GM12801 (cell line): Measurements from ENCODE around the gene KDM3A.

Source experiments
- CTCF ChIP-seq: IDR thresholded peaks from one replicate; pipeline ENCODE4 v1.5.1; 2011; ENCODE audit warnings: control low read depth; ENCODE audit not compliant: insufficient read length; ENCODE audit errors: extremely low read depth

Gene KDM3A

DNA sequence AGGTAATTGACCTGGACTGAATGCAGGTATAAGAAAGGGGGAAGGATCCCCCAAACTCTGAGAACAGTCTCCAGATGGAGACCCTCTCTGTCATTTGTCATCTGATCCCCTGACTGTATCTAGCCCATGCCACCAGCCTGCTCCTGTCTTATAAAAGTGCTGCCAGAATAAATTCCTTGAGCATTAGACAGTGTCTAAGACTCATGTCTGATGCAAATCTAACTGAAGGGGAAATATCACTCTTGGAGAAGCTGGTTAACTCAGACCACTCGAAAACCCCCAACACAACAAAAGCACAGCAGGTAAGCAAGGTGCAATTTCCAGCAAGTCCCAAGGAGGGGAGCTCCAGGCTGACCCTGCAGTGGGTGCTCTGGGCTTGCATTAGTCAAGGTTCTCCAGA is 40.9 kb upstream of the KDM3A start:
- no peak for TF ChIP-seq CTCF

- no peak for TF ChIP-seq CTCF
These were observed 30.6 kb upstream of the KDM3A start for GRCh38 chr2:86410581-86410980.

GRCh38 chr2:86411396-86411795 is 29.8 kb upstream of the KDM3A start:
- no peak for TF ChIP-seq CTCF

GRCh38 chr2:86412007-86412406 is 29.2 kb upstream of the KDM3A start:
- no peak for TF ChIP-seq CTCF

- no peak for TF ChIP-seq CTCF
These were observed 27.7 kb upstream of the KDM3A start for GRCh38 chr2:86413296-86414094.

DNA sequence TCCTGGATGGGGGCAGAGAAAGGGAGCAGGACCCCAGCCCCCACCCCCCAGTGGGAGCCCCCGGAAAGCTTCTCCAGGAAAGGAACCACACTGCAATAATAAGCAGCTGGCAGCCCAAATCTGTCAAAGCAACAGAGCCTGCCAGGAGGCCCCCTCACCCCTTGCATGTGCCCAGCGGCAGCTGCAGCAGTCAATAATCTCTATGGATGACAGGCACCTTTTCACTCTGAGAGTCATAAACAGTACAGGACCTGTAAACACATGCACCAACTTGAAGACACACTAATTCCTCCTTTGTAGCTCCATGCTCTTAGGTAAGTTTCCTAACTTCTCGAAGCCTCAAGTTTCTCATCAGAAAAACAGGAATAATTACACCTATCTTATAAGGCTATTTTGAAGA is 26.2 kb upstream of the KDM3A start:
- TF ChIP-seq CTCF = no peak

DNA sequence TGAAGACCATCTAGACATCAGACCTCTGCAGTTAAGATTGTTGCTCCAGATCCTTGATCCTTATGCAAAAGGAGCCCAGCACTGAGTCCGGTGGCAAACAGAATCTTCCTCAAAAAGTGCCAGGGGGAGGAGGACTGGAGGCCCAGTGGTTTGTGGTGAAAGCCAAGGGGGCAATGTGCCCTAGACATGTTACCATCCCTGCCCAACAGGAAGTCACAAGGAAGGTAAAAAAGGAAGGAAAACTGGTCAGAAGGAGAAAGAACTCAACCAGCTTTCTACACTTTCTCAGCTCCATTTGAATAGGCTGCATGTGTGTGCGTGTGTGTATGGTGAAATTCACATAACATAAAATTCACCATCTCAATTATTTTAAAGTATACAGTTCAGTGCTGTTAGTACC is 25.0 kb upstream of the KDM3A start:
- TF ChIP-seq CTCF = no peak

DNA sequence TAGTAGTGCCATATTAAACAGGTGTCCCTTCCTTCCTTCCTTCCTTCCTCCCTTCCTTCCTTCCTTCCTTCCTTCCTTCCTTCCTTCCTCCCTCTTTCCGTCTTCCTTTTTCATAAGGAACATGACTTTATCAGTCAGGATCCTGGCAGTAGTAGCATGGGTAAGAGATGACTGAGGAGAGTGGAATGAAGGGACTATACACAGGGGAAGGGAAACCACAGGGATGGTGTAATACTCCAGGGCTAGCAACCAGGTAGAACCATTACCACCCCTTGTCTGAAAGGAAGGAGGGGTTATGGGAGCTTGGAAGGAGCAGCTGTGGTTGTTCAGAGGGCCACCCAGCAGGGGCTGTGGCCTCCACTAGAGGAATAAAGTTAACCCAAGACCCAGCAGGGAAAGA is 23.2 kb upstream of the KDM3A start:
- TF ChIP-seq CTCF = no peak
